GM15510 (cell line): Measurements from ENCODE around the gene SPECC1L.

Experiments
- POLR2A ChIP-seq: IDR thresholded peaks from 3 replicates; pipeline ENCODE4 v1.6.1; 2011; ENCODE audit warnings: borderline replicate concordance; ENCODE audit not compliant: insufficient read length; ENCODE audit errors: extremely low read depth

Gene SPECC1L

GRCh38 chr22:24247564-24248344 lies 22.9 kb upstream of the SPECC1L start:
- no peak for TF ChIP-seq POLR2A

- TF ChIP-seq POLR2A, result no peak
Measured at GRCh38 chr22:24265734-24266133, 4.9 kb upstream of the SPECC1L start.

- TF ChIP-seq POLR2A, result no peak
Measured at GRCh38 chr22:24271386-24271854, 789 bp downstream of the SPECC1L start.

- TF ChIP-seq POLR2A, result no peak
Measured at GRCh38 chr22:24282401-24282800, 11.8 kb downstream of the SPECC1L start.

- TF ChIP-seq POLR2A, result no peak
Measured at GRCh38 chr22:24284747-24285203, 14.1 kb downstream of the SPECC1L start.

- TF ChIP-seq POLR2A, result no peak
Measured at GRCh38 chr22:24285245-24285644, 14.6 kb downstream of the SPECC1L start.

GRCh38 chr22:24289114-24289513 lies 18.5 kb downstream of the SPECC1L start:
- no peak for TF ChIP-seq POLR2A

GRCh38 chr22:24289741-24290163 lies 19.1 kb downstream of the SPECC1L start:
- TF ChIP-seq POLR2A, result no peak

- no peak for TF ChIP-seq POLR2A
Measured at GRCh38 chr22:24290459-24290858, 19.8 kb downstream of the SPECC1L start.

GRCh38 chr22:24291515-24292201 lies 21.0 kb downstream of the SPECC1L start:
- no peak for TF ChIP-seq POLR2A

- TF ChIP-seq POLR2A, result no peak
Measured at GRCh38 chr22:24302591-24302990, 32.0 kb downstream of the SPECC1L start.

GRCh38 chr22:24303007-24303406 lies 32.4 kb downstream of the SPECC1L start:
- TF ChIP-seq POLR2A, result no peak

GRCh38 chr22:24304062-24304675 lies 33.5 kb downstream of the SPECC1L start:
- no peak for TF ChIP-seq POLR2A

- no peak for TF ChIP-seq POLR2A
Measured at GRCh38 chr22:24305260-24305692, 34.6 kb downstream of the SPECC1L start.

- TF ChIP-seq POLR2A, result no peak
Measured at GRCh38 chr22:24310969-24311368, 40.3 kb downstream of the SPECC1L start.

GRCh38 chr22:24315367-24315966 lies 44.8 kb downstream of the SPECC1L start:
- TF ChIP-seq POLR2A, result no peak

GRCh38 chr22:24319451-24319850 lies 48.8 kb downstream of the SPECC1L start:
- TF ChIP-seq POLR2A, result no peak
